SK-N-DZ (cell line): Measurements from ENCODE around the gene ACTL6B.
"Not testable (repeated sequence)": the region's sequence is repeated elsewhere in the genome, so short reads cannot be mapped to it uniquely, and the experiment has no call there.

Experiments used
- DNase-seq: peaks from one replicate; pipeline ENCODE4 v3.0.0-alpha.2; 2015; ENCODE audit warnings: low spot score

ACTL6B gene

DNA sequence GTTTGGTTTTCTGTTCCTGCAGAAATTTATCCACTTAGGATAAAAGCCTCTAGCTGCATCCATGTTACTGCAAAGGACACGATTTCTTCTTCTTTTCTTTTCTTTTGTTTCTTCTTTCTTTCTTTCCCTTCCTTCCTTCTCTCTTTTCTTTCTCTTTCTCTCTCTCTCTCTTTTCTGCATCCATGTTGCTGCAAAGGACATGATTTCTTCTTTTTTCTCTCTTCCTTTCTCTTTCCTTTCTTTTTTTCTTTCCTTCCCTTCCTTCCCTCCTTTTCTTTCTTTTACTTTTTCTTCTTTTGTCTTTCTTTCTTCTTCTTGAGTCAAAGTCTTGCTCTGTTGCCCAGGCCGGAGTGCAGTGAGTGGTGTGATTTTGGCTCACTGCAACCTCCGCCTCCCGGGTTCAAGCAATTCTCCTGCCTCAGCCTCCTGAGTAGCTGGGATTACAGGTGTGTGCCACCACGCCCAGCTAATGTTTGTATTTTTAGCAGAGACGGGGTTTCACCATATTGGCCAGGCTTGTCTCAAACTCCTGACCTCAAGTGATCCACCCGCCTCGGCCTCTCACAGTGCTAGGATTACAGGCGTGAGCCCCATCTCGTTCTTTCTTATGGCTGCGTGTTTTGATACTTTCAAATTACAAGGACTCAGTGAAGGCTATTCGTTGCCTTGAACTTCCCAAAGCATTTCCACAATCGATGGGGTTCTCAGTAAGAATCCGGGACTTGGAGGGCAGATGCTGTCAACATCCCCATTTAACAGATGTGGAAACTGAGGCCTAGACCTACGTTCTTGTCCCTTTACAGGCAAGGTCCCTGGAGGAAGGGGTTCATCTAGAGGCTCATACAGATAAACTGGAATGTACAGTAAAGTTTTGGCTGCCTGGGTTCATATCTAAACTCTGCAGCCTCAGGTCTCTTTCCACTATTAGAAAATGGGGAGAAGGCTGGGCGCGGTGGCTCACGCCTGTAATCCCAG lies 15.4 kb upstream of the ACTL6B start:
- DNase-seq: no peak

DNA sequence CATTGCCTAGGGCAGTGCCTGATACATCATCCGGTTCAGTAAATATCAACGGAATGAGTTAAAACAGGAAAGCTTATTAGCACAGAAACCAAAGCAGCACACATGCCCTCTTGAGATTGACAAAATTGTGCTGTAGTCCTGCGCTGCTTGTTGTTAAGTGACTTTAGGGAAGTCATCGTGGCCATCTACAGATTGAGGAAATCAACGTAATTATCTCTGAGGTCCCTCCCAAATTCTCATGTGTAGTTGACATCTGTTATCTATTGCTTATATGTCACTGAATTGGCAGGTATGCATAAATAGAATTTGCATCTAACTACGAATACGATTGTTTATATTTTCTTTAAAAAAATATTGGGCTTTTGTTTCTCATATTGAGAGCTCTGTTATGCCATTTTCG lies 13.8 kb upstream of the ACTL6B start:
- no peak for DNase-seq

DNA sequence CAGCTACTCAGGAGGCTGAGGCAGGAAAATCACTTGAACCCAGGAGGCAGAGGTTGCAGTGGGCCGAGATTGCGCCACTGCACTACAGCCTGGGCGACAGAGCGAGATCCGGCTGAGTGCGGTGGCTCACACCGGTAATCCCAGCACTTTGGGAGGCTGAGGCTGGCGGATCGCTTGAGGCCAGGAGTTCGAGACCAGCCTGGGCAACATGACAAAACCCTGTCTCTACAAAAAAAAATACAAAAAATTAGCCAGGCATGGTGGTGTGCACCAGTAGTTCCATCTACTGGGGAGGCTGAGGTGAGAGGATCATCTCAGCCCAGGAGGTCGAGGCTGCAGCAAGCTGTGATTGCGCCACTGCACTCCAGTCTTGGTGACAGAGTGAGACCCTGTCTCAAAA lies 12.9 kb upstream of the ACTL6B start:
- not testable (repeated sequence) for DNase-seq

DNA sequence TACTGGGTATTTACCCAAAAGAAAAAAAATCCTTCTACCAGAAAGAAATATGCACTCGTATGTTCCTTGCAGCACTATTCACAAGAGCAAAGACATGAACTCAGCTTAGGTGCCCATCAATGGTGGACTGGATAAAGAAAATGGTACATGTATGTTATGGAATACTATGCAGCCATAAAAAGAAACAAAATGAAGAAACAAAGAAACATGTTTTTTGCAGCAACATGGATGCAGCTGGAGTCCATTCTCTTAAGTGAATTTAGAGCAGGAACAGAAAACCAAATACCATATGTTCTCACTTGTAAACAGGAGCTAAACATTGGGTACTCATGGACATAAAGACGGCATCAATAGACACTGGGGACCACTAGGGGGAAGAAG lies 11.8 kb upstream of the ACTL6B start:
- no peak for DNase-seq

GRCh38 chr7:100667331-100668068 lies 11.3 kb upstream of the ACTL6B start:
- no peak for DNase-seq

- no peak for DNase-seq
Observed at GRCh38 chr7:100665168-100665726, 9.0 kb upstream of the ACTL6B start.

- not testable (repeated sequence) for DNase-seq
Observed at GRCh38 chr7:100662194-100662776, 6.0 kb upstream of the ACTL6B start.

DNA sequence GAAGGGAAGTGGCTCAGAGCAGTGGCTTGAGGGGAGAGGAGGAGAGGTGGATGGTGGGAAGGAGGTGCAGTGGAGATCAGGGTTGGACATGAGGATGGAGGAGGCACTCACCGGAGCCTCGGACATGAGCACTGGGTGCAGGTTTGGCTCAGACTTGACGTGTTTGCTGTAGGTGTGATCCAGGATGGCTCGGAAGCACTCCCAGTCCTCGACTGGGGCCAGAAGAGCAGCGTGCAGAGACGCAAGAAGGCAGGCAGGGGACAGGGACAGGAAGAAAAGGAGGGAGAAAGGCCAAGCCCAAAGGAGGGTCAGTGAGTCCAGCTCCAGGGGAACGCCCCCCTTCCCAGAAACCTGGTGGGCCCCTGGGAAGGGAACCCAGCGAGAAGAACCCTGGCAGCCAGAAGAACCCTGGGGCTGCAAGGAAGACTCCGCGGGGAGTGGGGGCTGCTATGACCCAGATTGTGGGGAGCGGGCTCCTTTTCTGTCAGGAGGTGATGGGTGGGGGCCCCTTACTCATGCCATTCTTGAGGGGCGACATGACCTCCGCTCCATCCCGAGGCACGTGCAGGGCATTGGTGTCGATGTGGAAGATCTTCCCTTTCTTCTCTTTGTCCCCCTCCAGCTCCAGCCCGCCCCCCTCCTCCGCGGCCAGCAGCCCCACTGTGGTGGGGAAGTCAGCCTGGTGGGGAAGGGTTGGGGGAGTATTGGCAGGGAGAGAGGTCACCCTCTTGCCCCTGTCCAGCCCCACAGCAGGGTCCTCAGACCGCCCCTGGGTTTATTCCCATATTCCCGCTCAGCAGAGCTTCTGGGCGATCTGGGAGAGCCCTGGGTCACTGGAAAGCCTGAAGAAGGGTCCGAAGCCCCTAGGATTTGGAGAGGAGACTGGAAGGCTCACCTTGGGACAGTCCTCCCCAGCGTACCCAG lies 1.1 kb downstream of the ACTL6B start:
- no peak for DNase-seq

GRCh38 chr7:100649826-100650565 lies 6.3 kb downstream of the ACTL6B start:
- no peak for DNase-seq

GRCh38 chr7:100642534-100642907 lies 13.7 kb downstream of the ACTL6B start:
- no peak for DNase-seq

GRCh38 chr7:100641860-100642533 lies 14.3 kb downstream of the ACTL6B start:
- DNase-seq: no peak

- DNase-seq: no peak
Observed at GRCh38 chr7:100641463-100641859, 14.8 kb downstream of the ACTL6B start, which contains the start of gene TFR2. TFR2 (minus strand) TSS chr7:100641552; CDS start chr7:100641509, 43 bp downstream.

DNA sequence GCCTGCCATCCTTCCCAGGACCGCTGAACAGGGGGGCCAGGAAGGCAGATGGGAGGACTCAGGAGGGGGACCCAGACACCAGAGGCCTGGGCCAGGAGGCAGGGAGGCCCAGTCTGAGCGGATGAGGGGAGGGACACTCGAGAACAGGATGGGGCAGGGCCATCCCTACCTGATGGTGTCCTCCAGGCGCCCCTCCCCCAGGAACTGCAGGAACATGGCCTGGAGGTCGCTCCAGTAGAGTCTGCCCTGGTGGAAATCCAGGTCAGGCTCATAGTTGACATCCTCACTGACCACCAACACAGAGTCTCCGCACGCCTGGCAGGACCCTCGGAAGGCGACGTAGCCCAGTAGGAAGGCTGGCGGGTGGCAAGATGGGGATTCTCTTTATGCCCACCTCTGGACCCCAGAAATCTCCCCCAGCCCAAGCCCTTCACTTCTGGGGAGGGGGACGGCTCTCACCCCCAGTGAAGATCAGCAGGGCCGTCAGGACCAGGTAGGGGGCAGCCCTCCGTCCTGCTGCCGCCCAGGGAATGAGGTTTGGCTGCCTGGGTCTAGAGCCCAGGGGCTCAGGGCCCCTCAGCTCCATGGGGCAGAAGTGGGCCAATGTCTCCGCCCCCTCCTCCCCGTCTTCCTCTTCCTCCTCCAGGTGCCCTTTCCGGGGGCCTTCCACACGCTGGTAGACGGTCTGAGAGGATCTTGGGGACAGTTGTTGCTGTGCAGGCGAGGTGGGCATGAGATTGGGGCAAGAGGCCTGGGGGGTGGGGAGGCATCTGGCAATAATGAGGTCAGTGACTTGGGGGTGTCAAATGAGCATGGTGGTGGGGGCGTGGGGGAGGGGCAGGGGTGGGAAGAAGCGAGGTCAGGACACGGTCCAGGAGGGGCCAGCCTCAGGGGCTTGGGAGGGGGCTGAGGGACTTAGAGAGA lies 15.5 kb downstream of the ACTL6B start:
- no peak for DNase-seq

DNA sequence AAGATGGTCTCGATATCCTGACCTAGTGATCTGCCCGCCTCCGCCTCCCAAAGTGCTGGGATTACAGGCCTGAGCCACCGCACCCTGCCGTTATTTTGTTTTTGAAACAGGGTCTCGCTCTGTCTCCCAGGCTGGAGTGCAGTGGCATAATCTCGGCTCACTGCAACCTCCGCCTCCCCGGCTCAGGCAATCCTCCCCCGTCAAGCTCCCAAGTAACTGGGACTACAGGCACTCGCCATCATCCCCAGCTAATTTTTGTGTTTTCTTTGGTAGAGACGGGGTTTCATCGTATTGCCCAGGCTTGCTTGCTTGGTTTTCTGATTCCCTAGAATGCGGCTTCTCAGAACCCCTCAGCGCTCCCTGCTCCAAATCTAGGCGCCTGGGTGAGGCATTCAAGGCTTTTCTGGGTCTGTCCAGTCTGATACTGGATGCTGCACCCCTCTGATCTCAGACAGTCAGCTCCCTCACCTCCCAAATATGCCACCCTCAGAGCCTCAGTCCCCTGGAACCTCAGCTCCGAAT lies 16.2 kb downstream of the ACTL6B start:
- DNase-seq: no peak

DNA sequence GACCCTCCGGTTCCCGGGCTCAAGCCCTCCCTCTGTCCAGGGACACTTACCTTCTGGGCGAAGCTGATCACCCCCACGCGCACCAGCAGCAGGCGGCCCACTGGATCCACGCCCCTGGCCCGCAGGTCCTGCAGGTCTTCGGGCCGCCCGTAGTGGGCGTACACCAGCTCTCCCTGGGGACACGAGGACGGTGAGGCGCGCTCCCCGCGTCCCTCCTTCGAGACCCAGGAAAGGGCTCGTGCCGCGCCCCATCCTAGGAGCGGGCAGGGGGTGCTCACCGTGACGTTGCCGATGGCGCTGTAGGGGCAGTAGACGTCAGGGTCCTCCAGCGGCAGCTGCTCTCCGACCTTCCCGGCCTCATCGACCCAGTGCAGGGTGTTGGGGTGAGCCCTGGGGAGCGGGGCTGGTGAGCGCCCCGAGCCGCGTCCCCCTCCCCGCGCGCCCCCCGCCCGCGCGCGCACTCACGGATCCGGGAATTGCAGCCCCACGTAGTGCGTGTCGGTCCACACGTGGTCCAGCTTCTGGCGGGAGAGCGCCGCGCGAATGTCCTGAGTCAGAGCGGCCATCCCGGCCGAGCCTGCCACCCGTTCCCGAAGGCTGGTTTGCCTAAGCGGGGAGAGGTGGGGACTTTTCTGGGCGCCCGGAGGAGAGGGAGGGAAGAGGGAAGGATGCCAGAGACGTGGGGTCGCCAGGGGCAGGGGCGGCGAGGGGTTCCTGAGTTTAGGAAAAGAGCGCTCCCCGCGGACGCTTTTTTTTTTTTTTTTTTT lies 23.1 kb downstream of the ACTL6B start:
- peak; percentile 55 for DNase-seq

- no peak for DNase-seq
Observed at GRCh38 chr7:100630066-100630465, 26.2 kb downstream of the ACTL6B start.

GRCh38 chr7:100629117-100629716 lies 27.0 kb downstream of the ACTL6B start:
- DNase-seq: peak; percentile 50
